Activated CD8-positive, alpha-beta memory T cell treated with anti-CD3 and anti-CD28 coated beads for 4 hours (primary cell): ENCODE data around the gene DIPK1A.

ENCODE experiments used
- DNase-seq, 2 donors: peaks; one replicate each; pipeline ENCODE4 v3.0.0-alpha.2; 2020; ENCODE audit warnings: low read depth in 2 of 2

Gene DIPK1A

DNA sequence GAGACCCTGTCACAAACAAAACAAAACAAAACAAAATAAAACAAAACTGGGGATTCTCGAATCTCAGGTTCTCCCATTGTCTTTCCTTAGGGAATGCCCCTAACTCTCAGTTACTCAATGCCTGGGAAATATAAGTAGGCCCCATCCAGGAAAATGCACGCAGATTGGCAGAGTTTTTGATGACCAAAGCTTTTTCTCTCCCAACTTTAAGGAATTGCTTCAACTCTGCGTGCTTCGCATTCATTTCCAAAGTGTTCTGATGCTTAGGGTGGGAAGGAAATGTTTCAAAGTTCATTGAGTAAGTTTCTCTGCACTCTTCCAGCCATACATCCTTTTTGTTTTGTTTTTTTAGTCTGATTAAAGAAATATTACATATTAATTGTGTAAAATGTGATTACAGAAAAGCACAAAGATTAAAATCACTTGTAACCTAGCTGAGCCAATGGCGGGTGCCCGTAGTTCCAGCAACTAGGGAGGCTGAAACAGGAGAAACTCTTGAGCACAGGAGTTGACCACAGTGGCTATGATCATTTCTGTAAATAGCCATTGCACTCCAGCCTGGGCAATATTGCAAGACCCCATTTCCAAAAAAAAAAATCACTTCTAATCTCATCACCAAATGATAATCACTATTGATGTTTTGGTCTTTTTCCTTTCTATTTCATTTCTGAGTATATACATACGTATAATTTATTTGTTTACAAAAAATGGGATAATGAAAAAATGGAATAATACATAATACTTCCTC lies 157.9 kb downstream of the DIPK1A start:
- DNase-seq, result no peak

DNA sequence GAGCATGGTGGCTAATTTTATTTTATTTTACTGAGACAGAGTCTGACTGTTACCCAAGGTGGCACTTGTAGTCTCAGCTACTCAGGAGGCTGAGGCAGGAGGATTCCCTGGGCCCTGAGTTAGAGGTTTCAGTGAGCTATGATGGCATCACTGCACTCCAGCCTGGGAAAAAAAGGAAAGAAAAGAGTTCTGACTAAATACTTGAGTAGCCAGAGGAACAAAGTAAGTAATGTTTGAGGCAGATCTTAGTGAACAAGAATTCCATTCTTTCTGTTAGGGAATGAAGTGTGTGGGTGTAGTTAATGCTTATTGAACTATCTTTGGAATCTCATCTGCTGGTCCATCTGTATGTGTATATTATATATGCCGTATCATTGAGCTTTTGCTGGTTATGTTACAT lies 163.3 kb downstream of the DIPK1A start:
- no peak for DNase-seq

DNA sequence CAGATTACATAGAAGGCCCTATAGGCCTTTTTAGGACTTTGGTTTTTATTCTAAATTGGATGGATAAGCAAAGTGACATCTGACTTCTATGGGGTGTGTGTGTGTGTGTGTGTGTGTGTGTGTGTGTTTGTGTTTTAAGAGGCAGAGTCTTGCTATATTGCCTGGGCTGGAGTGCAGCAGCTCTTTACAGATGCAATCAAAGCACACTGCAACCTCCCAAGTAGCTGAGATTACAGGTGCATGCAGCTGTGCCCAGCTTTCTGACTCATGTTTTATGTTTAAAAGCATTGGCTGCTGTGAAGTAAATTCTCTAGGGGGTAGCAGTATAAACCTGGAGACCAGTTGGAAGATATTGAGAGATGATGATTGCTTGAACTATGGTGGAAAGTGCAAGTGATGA lies 164.0 kb downstream of the DIPK1A start:
- DNase-seq, result no peak

DNA sequence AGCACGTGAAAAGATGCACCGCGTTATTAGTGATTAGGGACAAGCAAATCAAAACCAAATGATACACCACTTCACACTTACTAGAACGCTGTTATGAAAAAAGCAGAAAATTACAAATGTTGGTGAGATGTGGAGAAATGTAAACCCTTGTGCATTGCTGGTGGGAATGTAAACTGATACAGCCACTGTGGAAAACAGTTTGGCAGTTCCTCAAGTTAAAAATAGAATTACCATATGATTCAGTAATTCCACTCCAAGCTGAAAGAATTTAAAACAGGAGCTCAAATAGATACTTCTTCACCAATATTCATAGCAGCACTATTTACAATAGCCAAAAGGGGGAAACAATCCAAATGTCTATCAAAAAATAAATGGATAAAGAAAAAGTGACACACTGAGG lies 166.1 kb downstream of the DIPK1A start:
- DNase-seq, result no peak

DNA sequence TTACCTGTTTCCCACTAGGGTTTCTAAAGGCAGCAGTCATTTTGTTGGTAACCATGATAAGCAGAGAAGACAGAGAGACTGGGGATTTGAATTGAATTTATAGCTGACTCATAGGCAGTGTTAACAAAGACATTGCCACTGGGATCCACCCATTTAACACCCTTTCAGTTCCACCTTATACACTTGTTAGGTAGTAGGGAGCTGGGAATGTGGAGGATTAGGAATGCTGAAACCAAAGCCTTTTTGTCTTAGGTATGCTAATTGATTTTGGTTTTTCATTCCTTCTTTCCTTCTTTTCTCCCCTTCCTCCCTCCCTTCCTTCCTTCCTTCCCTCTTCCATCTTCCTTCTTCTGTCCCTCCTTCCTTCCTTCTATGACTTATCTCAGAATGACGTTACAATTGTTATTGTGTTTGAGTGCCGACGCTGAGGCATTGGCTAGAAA lies 168.9 kb downstream of the DIPK1A start:
- DNase-seq, result no peak
